Vagina (tissue), 2 donors: ENCODE measurements around the gene PCNX1.

Experiments used
- POLR2A ChIP-seq, 2 donors: fragments of 450-650 bp; IDR thresholded peaks; one replicate each; pipeline ENCODE4 v1.6.1; 2017; ENCODE audit warnings: antibody characterized with exemption in 2 of 2, mild to moderate bottlenecking in 2 of 2, moderate library complexity in 2 of 2
- POLR2AphosphoS5 ChIP-seq, 2 donors: sonication (generic); formaldehyde crosslinking; IDR thresholded peaks; one replicate each; pipeline ENCODE4 v1.9.0; 2017; ENCODE audit warnings: antibody characterized with exemption in 2 of 2, mild to moderate bottlenecking in 2 of 2, low read depth in 1 of 2; ENCODE audit not compliant: insufficient read depth in 1 of 2
- TF ChIP-seq, protein P1 (sequence below), 3 experiments: fragments of 450-650 bp in 2 of 3; fragments of 200-600 bp in 1 of 3; sonication (generic) in 1 of 3; IDR thresholded peaks; one replicate each; pipeline ENCODE4 v1.5.1; 2017 to 2019; ENCODE audit warnings: antibody characterized with exemption in 3 of 3, mild to moderate bottlenecking in 2 of 3, moderate library complexity in 2 of 3

- no peak for TF ChIP-seq POLR2AphosphoS5 (IDR thresholded peaks at IDR 0.05; ENCODE audit: insufficient read depth in 1 of 2, low read depth in 1 of 2)
- TF ChIP-seq, protein P1, sequence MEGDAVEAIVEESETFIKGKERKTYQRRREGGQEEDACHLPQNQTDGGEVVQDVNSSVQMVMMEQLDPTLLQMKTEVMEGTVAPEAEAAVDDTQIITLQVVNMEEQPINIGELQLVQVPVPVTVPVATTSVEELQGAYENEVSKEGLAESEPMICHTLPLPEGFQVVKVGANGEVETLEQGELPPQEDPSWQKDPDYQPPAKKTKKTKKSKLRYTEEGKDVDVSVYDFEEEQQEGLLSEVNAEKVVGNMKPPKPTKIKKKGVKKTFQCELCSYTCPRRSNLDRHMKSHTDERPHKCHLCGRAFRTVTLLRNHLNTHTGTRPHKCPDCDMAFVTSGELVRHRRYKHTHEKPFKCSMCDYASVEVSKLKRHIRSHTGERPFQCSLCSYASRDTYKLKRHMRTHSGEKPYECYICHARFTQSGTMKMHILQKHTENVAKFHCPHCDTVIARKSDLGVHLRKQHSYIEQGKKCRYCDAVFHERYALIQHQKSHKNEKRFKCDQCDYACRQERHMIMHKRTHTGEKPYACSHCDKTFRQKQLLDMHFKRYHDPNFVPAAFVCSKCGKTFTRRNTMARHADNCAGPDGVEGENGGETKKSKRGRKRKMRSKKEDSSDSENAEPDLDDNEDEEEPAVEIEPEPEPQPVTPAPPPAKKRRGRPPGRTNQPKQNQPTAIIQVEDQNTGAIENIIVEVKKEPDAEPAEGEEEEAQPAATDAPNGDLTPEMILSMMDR (IDR thresholded peaks at IDR 0.05): no peak
- no peak for TF ChIP-seq POLR2A (IDR thresholded peaks at IDR 0.05)
Observed at GRCh38 chr14:71049435-71050133, 142.3 kb downstream of the PCNX1 start.
